ENCODE results near the gene MMP15.

- TF ChIP-seq POLR2A (IDR thresholded peaks at IDR 0.05; ENCODE audit: extremely low read depth, insufficient read length) (no peak), CTCF (IDR thresholded peaks at IDR 0.05; ENCODE audit: low read depth, low read length) (no peak), MYC (IDR thresholded peaks at IDR 0.05; ENCODE audit: low read depth, low read length) (no peak), MAX (IDR thresholded peaks at IDR 0.05; ENCODE audit: low read depth, low read length) (no peak)
These were observed 43.2 kb upstream of the MMP15 start for GRCh38 chr16:57982385-57982784.

Measured in NB4 (cell line).